VCaP (cell line): ENCODE measurements around the gene STAT5B.

Experiments used
- H3K27ac ChIP-seq: fragments of 450-650 bp; 2 replicates; pipeline ENCODE4 v1.5.1; 2017
- TF ChIP-seq, protein P1 (sequence below): fragments of 450-650 bp; conservative IDR thresholded peaks from 2 replicates; pipeline ENCODE4 v1.5.1; 2017; ENCODE audit warnings: mild to moderate bottlenecking, moderate library complexity

STAT5B gene

GRCh38 chr17:42291129-42291528 lies 14.9 kb upstream of the STAT5B start:
- TF ChIP-seq, protein P1, sequence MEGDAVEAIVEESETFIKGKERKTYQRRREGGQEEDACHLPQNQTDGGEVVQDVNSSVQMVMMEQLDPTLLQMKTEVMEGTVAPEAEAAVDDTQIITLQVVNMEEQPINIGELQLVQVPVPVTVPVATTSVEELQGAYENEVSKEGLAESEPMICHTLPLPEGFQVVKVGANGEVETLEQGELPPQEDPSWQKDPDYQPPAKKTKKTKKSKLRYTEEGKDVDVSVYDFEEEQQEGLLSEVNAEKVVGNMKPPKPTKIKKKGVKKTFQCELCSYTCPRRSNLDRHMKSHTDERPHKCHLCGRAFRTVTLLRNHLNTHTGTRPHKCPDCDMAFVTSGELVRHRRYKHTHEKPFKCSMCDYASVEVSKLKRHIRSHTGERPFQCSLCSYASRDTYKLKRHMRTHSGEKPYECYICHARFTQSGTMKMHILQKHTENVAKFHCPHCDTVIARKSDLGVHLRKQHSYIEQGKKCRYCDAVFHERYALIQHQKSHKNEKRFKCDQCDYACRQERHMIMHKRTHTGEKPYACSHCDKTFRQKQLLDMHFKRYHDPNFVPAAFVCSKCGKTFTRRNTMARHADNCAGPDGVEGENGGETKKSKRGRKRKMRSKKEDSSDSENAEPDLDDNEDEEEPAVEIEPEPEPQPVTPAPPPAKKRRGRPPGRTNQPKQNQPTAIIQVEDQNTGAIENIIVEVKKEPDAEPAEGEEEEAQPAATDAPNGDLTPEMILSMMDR, result no peak
- no peak overlapping the region for H3K27ac ChIP-seq

- TF ChIP-seq, protein P1, result no peak
- H3K27ac ChIP-seq, result no peak overlapping the region
Measured at GRCh38 chr17:42290577-42290976, 14.4 kb upstream of the STAT5B start.

DNA sequence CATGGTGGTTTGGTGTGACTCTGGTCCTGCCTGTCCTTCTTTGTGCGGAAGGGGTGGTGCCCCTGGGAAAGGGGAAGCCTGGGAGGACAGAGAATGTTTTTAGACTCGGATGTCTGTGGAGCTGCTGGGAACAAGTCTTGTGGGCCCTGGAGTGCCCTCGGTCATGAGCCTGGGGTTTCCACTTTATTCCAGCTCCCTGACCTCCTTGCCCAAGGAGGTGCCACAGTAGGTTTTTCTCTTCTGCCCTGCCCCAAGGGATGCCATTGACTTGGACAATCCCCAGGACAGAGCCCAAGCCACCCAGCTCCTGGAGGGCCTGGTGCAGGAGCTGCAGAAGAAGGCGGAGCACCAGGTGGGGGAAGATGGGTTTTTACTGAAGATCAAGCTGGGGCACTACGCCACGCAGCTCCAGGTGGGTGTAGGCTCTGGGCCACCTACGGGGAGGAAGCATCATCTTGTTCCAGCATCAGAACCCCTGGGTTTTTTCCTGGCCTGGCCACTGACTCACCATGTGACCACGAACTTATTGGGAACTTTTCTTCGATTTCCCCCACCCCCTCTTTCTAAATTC lies 13.5 kb upstream of the STAT5B start:
- TF ChIP-seq, protein P1, result no peak
- no peak overlapping the region for H3K27ac ChIP-seq

DNA sequence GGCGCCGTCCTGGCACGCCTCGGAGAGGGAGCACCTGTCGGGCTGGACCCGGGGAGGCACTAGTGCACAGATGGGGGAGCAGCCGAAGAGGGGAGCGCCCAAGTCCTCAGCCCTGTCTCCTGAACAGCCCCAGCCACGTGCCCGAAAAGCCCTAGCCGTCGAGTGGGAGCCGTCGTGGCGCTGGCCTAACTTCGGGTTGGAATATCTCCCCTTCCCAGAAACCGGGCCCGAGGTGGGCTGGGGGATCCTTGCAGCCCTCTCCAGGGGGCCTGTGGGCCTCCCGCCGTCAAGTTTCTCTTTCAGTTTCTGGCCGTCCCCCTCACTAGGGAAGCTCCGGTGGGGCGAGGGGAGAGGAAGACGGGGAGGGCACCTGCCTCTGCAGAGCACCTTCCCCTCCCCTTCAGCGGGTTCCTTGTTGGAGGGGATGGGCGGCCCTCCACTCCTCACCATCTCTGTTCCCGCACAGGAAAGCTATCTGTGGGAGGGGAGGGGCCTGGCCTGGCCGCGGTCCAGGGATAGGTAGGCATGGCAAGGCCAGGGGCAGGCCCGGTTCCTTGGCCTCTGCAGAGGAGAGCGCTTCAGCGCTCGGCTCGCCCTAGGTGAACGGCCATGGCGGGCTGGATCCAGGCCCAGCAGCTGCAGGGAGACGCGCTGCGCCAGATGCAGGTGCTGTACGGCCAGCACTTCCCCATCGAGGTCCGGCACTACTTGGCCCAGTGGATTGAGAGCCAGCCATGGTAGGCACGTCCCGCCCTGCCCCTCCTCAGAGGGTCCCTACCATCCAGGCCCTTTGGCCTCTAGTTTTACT lies 12.8 kb upstream of the STAT5B start:
- peak overlapping the region; percentile 40; the same call in 1 of the 2 replicates for H3K27ac ChIP-seq
- TF ChIP-seq, protein P1, result no peak

GRCh38 chr17:42287977-42288802 lies 12.0 kb upstream of the STAT5B start, which contains the start of gene STAT5A:
TSS of gene STAT5A (plus strand) at chr17:42288498. CDS start at chr17:42289412, 914 bp downstream.
- peak within 1 kb of the TSS; percentile 40; the same call in 1 of the 2 replicates for H3K27ac ChIP-seq
- TF ChIP-seq, protein P1, result no peak

- TF ChIP-seq, protein P1, result no peak
- H3K27ac ChIP-seq, result no peak overlapping the region
Measured at GRCh38 chr17:42287305-42287976, 11.2 kb upstream of the STAT5B start.
